Left lung (tissue), 10 donors: ENCODE results near the gene IGFBP4. TPM values are rescaled to one million over a fixed set of nuclear protein-coding genes. Genes with fewer than 3 reads are reported as not detected.
A peak's percentile ranks its signal among the peaks of the same experiment; 100 is the strongest.

Experiments
- ATAC-seq: fragments of 200-7000 bp; cut with Tn5 transposase; one replicate; pipeline ENCODE4 v1.9.1; 2020; ENCODE audit warnings: moderate library complexity
- DNase-seq, 4 donors: peaks; one replicate each; pipeline ENCODE4 v3.0.0-alpha.2; 2013 to 2020
- H3K27ac ChIP-seq, 2 donors: fragments of 200-600 bp; sonication (generic) in 1 of 2; one replicate each; pipeline versions ENCODE4 v1.5.0 to v1.8.0; 2020 to 2021
- H3K27me3 ChIP-seq, 2 donors: fragments of 200-600 bp; sonication (generic) in 1 of 2; one replicate each; pipeline versions ENCODE4 v1.5.0 to v1.8.0; 2020 to 2021
- H3K36me3 ChIP-seq, 2 donors: fragments of 200-600 bp; sonication (generic) in 1 of 2; one replicate each; pipeline versions ENCODE4 v1.5.0 to v1.8.0; 2020 to 2021
- H3K4me1 ChIP-seq, 2 donors: fragments of 200-600 bp; one replicate each; pipeline ENCODE4 v1.8.0; 2021
- H3K4me3 ChIP-seq, 2 donors: fragments of 200-600 bp; sonication (generic) in 1 of 2; one replicate each; pipeline versions ENCODE4 v1.5.0 to v1.8.0; 2020 to 2021; ENCODE audit warnings: mild to moderate bottlenecking in 1 of 2
- H3K9me3 ChIP-seq, 2 donors: fragments of 200-600 bp; sonication (generic) in 1 of 2; one replicate each; pipeline versions ENCODE4 v1.5.0 to v1.8.0; 2020 to 2021
- intact Hi-C, 2 donors: fragments of 100-400 bp; cut with DNase I; formaldehyde crosslinking; loops; one replicate each; pipeline versions ENCODE4 v1.11.2 to v1.14.2; 2022
- polyA plus RNA-seq, 6 donors: library from polyadenylated mRNA; unstranded; fragments of 120-200 nt; gene quantifications; one replicate each; pipeline ENCODE4 v1.2.1, GENCODE V29; 2013; ENCODE audit not compliant: insufficient read length in 6 of 6
- total RNA-seq, 2 donors: library from RNA; stranded (reverse); fragmentation: NEBNext Ultra II Directional; extraction: Animal tissue kit (Norgen Biotek cat#: 25700); gene quantifications; one replicate each; pipeline ENCODE4 v1.2.1, GENCODE V29; 2021
- TF ChIP-seq, protein P1 (sequence below), 2 donors: fragments of 200-600 bp; sonication (generic) in 1 of 2; IDR thresholded peaks; one replicate each; pipeline versions ENCODE4 v1.5.0 to v1.8.0; 2021; ENCODE audit warnings: antibody characterized with exemption in 2 of 2
- donor health status: DM: no; HTN: yes; CAD: no.
- donor health status: DM: no; HTN: no; CAD: no.

The IGFBP4 gene
- total and polyA plus RNA-seq, 8 donors = 207 to 407 (median 240) TPM

DNA sequence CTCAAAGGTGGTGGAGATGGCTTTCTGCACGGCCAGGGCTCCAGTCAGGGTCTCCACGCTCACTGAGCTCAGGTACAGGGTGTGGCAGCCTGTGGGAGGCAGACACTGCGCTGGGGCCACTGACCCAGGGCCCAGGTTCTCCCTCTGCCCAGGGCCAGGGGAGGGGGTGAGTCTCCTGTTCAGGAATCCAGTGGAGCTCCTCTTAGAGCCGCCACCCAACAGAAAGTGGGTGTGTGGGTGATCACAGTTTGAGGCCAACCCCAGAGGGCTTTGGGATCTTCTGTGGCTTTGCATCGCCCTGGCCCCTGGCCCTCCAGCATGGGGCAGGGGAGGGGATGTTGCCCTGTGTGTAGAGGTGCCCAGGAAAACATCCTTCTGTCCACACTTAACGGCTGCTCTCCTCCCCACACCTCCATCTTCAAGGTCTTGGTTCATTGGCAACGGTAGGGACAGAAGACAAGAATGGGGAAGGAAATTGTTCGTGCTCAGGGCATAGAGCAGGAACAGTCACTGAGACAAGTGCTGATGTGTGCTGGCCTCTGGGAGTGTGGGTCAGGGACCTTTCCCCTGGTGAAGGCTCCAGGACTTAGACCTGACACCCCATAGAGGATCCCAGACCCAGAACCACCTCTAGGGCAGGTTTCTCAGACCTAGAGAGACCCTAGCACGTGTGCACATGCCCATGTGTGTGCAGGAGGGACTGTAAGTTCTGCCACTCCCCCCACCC lies 36.7 kb downstream of the IGFBP4 start:
- Histone ChIP-seq H3K27ac (peak overlapping the region in 1 of 2 donors; percentile 3), H3K4me1 (peaks cover 7 to 23% of the 10 kb centered on the region in 2 donors), H3K36me3 (no peaks in the 10 kb centered on the region), H3K9me3 (no peaks in the 10 kb centered on the region), H3K4me3 (no peak overlapping the region), H3K27me3 (no peaks in the 10 kb centered on the region)
- TF ChIP-seq, protein P1, sequence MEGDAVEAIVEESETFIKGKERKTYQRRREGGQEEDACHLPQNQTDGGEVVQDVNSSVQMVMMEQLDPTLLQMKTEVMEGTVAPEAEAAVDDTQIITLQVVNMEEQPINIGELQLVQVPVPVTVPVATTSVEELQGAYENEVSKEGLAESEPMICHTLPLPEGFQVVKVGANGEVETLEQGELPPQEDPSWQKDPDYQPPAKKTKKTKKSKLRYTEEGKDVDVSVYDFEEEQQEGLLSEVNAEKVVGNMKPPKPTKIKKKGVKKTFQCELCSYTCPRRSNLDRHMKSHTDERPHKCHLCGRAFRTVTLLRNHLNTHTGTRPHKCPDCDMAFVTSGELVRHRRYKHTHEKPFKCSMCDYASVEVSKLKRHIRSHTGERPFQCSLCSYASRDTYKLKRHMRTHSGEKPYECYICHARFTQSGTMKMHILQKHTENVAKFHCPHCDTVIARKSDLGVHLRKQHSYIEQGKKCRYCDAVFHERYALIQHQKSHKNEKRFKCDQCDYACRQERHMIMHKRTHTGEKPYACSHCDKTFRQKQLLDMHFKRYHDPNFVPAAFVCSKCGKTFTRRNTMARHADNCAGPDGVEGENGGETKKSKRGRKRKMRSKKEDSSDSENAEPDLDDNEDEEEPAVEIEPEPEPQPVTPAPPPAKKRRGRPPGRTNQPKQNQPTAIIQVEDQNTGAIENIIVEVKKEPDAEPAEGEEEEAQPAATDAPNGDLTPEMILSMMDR (IDR thresholded peaks at IDR 0.05) = no peak
- no peak for DNase-seq
- intact Hi-C loops = no loop called here
- no peak for ATAC-seq

DNA sequence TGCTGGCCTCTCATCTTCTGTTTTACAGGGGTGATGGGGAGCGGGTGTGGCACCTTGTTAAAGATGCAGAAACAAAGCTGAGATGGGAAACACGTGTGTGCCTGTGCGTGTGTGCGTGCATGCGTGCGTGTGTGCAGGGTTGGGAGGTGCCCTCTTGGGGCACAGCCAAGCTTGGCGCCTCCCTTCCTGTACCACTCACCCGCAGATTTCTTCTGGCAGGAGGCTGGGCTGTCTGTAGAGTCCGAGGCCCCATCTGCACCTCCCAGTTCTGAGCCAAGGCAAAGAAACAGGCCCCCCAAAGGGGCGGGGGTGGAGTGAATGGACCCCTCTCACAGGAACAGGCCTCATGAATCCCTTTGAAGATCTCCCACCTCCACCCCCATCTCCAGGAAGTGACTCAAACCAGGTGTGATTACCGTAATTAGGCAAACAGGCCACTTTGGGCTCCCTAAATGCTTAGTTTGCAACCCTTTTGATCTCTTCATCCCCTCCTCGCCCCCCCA lies 37.3 kb downstream of the IGFBP4 start:
- ATAC-seq = peak; percentile 10
- peak in 1 of 4 donors; percentile 38 for DNase-seq
- H3K9me3 ChIP-seq = no peaks in the 10 kb centered on the region

DNA sequence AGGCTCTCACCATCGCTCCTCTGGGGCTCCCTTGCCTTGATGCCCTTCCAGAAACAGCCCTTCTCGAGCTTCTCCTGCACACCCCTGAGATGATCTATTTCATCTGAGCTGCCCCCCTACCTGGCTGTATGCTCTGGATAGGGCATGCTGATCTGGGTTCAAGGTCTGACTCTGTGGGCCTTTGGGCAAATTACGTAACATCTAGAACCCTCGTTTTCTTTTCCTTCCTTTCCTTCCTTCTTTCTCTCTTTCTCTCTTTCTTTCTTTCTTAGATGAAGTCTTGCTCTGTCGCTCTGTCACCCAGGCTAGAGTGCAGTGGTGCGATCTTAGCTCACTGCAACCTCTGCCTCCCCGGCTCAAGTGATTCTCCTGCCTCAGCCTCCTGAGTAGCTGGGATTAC lies 37.9 kb downstream of the IGFBP4 start:
- H3K27me3 ChIP-seq = no peaks in the 10 kb centered on the region
- ATAC-seq (no peak), DNase-seq (no peak)
- intact Hi-C loops = no loop called here
- no peak overlapping the region for H3K27ac ChIP-seq
- H3K9me3 ChIP-seq = no peaks in the 10 kb centered on the region
- H3K4me1 ChIP-seq = peaks cover 4 to 21% of the 10 kb centered on the region in 2 donors
- TF ChIP-seq, protein P1 (IDR thresholded peaks at IDR 0.05) = no peak
- H3K4me3 ChIP-seq = no peak overlapping the region
- H3K36me3 ChIP-seq = no peaks in the 10 kb centered on the region

More for the DNA sequence above, 37.3 kb downstream of the IGFBP4 start:
- H3K27me3 ChIP-seq = no peaks in the 10 kb centered on the region
- H3K4me3 ChIP-seq = no peak overlapping the region
- intact Hi-C loops = no loop called here
- no peak overlapping the region for H3K27ac ChIP-seq
- TF ChIP-seq, protein P1 (IDR thresholded peaks at IDR 0.05) = no peak
- peaks cover 7 to 22% of the 10 kb centered on the region in 2 donors for H3K4me1 ChIP-seq
- no peaks in the 10 kb centered on the region for H3K36me3 ChIP-seq

DNA sequence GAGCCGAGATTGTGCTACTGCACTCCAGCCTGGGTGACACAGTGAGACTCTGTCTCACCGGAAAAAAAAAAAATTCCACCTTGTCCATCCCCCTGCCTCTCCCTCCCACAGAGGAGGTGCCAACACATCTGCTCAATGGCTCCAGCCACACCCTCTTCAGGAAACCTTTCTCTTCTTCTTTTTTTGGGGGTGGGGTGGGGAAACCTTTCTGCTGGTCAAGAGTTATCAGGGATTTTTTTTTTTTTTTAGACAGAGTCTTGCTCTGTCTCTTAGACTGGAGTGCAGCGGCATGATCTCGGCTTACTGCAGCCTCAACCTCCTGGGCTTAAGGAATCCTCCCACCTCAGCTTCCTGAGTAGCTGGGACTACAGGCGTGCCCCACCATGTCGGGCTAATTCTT lies 39.5 kb downstream of the IGFBP4 start:
- Histone ChIP-seq H3K4me1 (peaks cover 4 to 30% of the 10 kb centered on the region in 2 donors), H3K9me3 (no peaks in the 10 kb centered on the region), H3K27me3 (no peaks in the 10 kb centered on the region), H3K36me3 (no peaks in the 10 kb centered on the region), H3K4me3 (no peak overlapping the region), H3K27ac (no peak overlapping the region)
- intact Hi-C loops = no loop called here
- DNase-seq (no peak), ATAC-seq (no peak)
- TF ChIP-seq, protein P1 (IDR thresholded peaks at IDR 0.05) = no peak

DNA sequence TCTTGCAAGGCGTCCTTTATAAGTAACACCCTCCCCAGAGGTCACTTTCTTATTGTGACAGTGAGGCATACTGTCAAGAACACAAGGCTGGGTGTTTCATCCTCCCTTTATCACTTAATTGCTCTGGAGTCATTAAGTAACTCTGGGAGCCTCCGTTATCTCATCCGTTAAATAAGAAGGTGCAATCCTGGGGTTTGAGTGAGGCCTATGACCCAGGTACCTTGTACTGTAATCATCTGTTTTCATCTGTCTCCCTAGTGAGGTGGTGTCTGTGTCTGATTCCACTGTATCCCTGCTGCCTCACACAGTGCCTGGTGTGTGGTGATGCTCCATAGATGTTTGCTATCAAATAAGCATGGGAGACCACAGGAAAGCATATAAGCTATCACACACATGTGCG lies 40.4 kb downstream of the IGFBP4 start:
- intact Hi-C loops = no loop called here
- Histone ChIP-seq H3K9me3 (no peaks in the 10 kb centered on the region), H3K4me3 (no peak overlapping the region), H3K36me3 (no peaks in the 10 kb centered on the region), H3K4me1 (peaks cover 4 to 30% of the 10 kb centered on the region in 2 donors), H3K27me3 (no peaks in the 10 kb centered on the region), H3K27ac (no peak overlapping the region)
- DNase-seq (no peak), ATAC-seq (no peak)
- TF ChIP-seq, protein P1 (IDR thresholded peaks at IDR 0.05) = no peak
